Stimulated activated CD4-positive, alpha-beta T cell treated with anti-CD3 and anti-CD28 coated beads, Interleukin-2, amount 100 ng/mL, for 48 hours (primary cell): ENCODE results near the gene NRXN3.

Experiments
- DNase-seq, 2 donors: peaks; one replicate each; pipeline ENCODE4 v3.0.0-alpha.2; 2020

NRXN3 gene

DNA sequence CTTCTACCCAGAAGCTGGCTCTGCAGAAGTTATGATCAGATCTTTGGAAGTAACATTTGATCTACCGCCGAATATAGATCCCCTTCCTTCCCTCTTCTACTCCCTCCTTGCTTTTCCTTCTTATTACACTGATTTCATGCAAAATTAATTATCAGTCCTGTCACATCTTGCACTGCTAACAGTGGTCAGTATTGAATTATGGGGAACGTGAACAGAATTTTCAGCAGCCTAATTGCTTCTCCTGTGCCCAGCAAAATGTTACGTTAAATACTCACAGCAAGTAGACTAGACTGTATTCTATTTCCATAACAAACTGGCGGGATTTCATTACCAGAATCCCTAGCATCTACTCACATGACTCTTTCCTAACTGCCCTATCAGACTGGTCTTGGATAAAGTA lies 1444.3 kb downstream of the NRXN3 start:
- DNase-seq, result no peak

- DNase-seq, result no peak
Observed at GRCh38 chr14:79627058-79627457, 1456.9 kb downstream of the NRXN3 start.

DNA sequence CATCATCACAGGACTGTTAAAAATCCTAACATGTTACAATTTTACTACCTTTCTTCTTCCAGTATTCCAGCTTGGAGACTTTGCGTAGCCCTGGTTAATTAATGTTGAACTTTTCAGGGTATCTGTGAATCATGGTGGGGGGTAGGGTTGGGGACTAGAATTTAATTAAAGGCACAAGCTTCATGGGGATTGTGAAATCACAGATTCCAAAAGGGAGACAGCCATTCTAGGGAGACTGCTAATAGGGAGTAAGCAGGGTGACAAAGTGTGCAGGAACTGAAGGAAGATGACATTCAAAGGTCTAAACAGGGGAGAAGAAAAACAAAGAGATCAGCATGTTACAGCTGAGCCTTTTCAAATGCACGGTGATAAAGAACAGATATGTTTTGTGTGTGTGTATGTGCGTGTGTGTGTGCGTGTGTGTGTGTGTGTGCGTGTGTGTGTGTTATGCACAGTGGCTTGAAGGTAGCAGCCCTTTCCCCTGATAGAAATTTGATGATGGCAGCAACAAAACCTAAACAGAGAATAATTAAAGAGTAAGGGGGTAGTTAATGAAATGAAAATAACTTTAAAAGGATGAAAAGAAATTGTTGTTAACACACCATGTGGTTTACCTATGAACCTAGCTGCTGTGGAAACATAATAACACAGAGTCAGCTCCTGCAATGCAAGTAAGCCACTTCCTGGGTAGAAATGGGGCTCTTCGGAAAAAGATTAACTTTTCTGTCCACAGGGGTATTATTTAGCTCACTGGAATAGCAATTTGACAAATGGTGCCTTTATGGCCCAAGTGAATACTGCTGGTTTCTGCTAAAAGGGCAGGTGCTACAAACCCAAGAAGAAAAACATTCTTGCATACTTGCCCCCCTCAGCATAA lies 1459.5 kb downstream of the NRXN3 start:
- DNase-seq, result no peak

DNA sequence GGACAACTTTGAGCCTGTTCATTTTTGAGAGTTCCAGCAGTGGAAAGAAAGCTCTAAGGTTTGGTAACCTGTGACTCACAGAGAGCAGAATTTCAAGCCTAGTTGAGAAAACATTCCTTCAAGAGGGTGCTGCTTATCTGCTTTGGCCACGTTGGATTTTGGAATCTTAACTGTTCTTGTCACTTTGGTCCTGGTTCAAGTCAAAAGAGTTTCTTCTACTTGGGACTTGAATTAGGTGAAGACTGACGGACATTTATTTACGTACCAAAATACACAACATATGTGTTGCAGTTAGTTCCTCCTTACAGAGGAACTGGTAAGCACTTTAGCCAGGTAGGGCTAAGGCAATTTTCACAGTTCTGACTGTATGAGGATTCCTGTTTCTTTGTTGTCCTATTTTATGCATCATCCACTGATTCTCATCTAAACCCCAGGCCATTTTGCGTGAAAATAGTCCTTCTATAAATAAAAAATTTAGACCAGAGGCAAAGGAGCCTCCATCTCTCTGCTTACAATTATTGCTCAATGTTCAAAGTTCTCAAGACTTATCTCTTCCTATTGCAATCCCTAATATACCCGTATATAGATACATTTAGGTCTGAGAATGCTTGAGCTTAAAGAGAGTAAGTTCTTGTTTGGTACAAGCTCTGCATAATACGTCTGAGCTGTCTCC lies 1460.3 kb downstream of the NRXN3 start:
- no peak for DNase-seq

- no peak for DNase-seq
Observed at GRCh38 chr14:79631276-79631675, 1461.1 kb downstream of the NRXN3 start.

DNA sequence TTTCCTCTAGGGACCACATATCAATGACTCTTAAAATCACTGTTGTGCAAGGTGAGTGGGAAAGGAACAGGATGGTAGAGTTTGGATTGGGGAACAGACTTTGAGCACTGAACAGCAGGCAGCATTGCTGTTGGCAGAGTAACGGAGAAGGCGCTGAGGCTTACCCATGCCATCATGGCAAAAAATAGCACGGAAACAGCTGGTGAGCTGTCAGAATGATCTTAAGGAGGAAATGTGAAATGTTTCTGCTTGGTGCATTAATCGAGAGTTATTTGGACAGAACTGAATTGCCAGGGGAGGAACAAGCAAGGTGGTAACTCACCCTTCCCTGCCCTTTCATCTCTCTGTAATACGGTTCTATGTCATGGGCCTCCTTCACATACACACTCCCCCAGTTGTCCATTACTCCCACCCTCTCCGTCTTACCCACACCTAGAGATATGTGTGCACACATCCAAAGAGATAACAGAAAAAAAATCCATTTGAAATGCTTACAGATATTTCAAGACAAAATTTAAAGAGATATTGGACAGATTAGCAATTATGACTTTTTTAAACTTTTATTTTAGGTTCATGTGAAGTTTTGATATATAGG lies 1468.6 kb downstream of the NRXN3 start:
- no peak for DNase-seq

GRCh38 chr14:79639613-79640012 lies 1469.4 kb downstream of the NRXN3 start:
- DNase-seq, result no peak

DNA sequence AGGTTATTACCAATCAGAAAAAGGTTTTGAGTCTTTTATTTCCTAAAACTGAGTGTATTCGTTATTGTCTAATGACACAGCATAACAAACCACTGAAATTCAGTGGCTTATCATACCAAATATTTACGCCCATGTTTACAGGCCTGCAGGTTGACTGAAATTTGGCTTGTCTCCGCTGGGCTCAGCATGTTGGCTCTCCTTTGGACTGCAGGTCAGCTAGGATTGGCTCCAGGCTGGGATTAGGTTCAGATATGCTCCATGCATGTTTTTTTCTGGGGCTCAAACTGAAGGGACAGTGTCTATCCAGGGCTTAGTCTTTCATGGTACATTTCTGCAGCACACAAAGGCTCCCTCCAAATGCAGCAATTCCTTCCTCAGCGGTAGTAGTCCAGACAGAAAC lies 1471.2 kb downstream of the NRXN3 start:
- no peak for DNase-seq

- no peak for DNase-seq
Observed at GRCh38 chr14:79643132-79643531, 1473.0 kb downstream of the NRXN3 start.

- DNase-seq, result no peak
Observed at GRCh38 chr14:79645753-79646362, 1475.7 kb downstream of the NRXN3 start.

- DNase-seq, result no peak
Observed at GRCh38 chr14:79649856-79650255, 1479.7 kb downstream of the NRXN3 start.

DNA sequence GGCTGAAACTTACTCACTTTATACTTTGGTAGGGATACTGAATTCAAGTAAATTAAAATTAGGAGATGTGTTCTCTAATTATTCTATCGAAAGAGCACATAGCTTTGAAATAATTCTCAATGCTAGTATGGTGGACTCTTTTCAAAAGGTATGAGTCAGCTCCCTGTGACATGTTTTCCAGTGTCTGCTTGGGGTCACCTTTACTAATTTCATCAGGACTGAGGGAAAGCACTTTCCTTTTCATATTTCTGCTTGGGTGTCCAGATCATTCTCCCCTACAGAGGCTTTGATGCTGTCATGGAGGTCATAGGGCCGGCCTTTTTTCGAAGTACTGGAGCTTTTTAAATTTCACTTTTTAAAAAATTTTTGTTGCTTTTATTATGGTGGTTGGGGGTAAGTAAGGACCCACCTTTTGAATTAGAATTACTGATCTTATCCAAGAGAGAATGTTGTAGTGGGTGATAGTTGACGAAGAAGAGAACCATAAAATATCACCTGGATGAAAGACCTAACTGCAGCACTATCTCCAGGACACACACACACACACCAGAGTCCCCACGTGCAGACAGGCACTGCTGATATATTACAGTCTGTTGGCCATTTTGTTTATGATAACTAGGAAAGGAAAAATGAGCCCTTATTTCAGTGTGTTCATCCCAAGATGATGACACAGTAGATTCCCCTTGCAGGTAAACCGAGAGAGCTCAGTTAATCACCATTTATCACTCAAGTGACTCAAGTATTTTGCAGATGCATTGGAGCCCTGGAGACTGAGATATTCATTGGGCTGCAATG lies 1482.5 kb downstream of the NRXN3 start:
- no peak for DNase-seq

GRCh38 chr14:79656056-79656455 lies 1485.9 kb downstream of the NRXN3 start:
- no peak for DNase-seq

DNA sequence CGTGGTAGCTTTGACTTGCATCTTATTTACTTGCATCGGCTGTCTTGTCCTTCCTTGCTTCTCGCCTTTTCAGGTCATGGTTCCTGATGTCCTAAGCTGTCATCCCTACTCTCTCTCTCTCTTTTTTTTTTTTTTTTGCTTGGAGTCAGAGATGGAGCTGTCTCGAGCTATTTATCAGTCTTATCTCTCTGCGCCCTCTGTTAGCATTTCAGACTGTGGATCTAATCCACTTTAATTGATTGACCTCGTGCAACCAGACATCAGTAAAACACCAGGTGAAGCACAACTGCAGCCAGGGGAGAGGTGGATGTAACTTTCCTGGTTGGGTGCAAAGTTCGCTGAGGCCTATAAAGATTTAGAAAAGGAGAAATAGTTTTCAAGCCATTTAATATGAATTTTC lies 1486.3 kb downstream of the NRXN3 start:
- no peak for DNase-seq

DNA sequence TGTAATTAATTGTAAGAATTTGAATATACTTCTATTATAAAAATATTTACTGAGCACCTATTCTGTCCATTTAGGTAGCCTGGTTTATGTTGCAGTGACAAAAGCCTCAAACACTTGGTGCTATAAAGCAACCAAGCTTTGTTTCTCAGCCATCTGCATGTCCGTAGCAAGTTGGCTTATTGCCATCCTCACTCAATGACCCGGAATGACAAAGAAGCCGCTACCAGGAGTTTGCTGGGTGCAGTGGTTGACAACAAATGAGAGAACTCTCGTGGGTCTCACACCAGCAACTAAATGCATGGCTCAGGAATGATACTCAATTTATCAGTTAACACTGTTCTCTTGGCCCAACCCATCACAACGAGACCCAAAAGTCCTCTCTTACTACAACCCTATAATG lies 1488.0 kb downstream of the NRXN3 start:
- DNase-seq, result no peak

- DNase-seq, result no peak
Observed at GRCh38 chr14:79658769-79659168, 1488.6 kb downstream of the NRXN3 start.

DNA sequence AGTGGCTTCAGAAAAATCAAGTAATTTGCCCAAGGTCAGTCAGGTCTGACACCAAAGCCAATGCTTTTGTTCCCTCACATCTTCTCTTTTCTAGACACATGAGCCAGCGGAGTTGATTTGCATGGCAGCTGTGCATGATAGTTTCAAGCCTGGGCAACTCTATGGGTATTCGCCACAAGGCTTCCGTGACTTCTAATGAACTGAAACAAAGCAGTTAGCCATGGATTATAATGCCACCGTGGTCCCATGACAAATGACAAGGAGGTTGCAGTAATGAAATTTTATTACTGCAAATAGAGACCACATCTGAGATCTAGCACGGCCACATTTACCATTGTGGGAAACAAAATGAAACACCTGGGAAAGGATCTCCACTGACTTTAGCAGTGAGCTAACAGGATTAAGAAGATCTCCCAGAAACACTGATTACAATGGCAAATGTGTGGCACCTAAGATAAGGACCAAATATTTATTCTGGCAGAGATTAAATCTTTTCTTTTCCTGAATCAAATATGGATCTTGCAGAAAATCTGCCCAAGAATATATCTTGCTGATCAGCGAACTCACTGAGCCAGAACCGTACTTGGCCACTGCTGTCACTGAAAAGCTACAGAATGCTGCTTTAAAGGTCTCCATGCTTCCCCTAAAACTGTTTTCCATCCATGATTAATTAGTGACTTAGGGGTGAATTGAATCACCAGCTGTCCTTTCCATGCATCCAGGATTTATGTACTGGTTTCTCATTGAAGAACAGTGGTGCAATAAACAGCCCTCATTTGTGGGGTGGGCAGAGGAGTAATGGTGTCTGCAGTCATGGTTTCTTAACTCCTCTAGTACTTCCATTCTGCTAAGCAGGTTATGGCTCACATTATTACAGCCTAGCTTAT lies 1490.1 kb downstream of the NRXN3 start:
- DNase-seq, result no peak

DNA sequence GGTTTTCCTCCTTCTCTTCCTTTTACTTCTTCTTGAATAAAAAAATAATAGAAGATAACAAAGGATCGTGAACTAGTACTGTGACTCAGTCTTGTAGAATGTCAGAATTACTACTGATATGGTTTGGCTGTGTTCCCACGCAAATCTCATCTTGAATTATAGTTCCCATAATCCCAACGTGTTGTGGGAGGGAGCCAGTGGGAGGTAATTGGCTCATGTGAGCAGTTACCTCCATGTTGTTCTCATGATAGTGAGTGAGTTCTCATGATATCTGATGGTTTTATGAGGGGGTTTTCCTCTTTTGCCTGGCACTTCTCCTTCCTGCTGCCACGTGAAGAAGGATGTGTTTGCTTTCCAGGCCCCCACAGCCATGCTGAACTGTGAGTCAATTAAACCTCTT lies 1491.6 kb downstream of the NRXN3 start:
- no peak for DNase-seq

DNA sequence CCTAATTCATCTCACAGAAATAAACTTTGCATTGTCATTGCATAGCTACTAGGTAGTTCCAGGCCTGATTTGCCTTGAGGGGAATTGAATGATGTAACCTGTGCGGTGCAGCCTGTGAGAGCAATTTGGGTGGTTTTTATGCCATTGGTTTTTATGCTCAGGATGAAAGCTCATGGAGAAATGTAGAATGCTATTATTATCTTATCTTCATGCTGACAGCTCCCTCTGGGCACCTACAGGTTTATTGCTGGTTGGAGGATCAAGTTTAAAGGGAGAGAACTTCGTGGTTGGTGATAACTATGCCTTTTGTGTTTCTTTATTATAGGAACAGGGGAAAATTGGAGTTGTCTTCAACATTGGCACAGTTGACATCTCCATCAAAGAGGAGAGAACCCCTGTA lies 1493.3 kb downstream of the NRXN3 start:
- no peak for DNase-seq

GRCh38 chr14:79665556-79665955 lies 1495.4 kb downstream of the NRXN3 start:
- no peak for DNase-seq

- no peak for DNase-seq
Observed at GRCh38 chr14:79668951-79669350, 1498.8 kb downstream of the NRXN3 start.

DNA sequence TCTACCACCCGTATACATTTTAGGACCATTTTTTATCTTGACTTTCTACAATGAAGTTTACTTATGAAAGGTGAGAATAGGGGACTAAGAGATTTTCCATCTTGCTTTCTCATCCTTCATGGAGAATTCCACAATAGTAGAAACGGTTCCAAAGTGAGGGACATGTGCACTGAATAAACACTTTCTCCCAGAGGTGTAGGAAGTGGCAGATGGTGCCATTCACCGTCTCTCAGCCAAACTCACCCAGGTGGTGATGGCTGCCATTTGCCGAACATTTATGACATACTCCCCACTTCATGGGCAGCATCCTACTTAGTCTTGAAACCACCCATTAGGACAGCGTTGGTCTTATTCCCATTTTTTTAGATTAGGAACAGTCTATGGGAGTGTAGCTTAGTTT lies 1500.6 kb downstream of the NRXN3 start:
- DNase-seq, result no peak
